OCI-LY1 (cell line): ENCODE measurements around the gene ZNF618.

Experiments
- H2AFZ ChIP-seq: fragments of 200-600 bp; sonication (generic), shearing (Covaris generic); 2 replicates; pipeline ENCODE4 v1.6.0; 2014; ENCODE audit warnings: antibody characterized with exemption, mild to moderate bottlenecking, low read length
- H3F3A ChIP-seq: fragments of 200-600 bp; sonication (generic), shearing (Covaris generic); 2 replicates; pipeline ENCODE4 v1.6.0; 2014; ENCODE audit warnings: mild to moderate bottlenecking, antibody characterized with exemption, low read length, moderate library complexity; ENCODE audit not compliant: insufficient read depth
- H3K27ac ChIP-seq: fragments of 200-600 bp; sonication (generic); 2 replicates; pipeline ENCODE4 v1.5.1; 2014; ENCODE audit warnings: low read length, mixed run types, mild to moderate bottlenecking, low read depth; ENCODE audit not compliant: poor library complexity, severe bottlenecking
- H3K27me3 ChIP-seq: fragments of 200-600 bp; sonication (generic); 2 replicates; pipeline ENCODE4 v1.6.0; 2014; ENCODE audit warnings: antibody characterized with exemption, mild to moderate bottlenecking, low read length, moderate library complexity; ENCODE audit not compliant: insufficient read depth
- H3K36me3 ChIP-seq: fragments of 200-600 bp; sonication (generic); 2 replicates; pipeline ENCODE4 v1.6.1; 2014; ENCODE audit warnings: mild to moderate bottlenecking, antibody characterized with exemption, low read length, moderate library complexity, mixed read lengths; ENCODE audit not compliant: insufficient read depth
- H3K4me1 ChIP-seq: fragments of 200-600 bp; sonication (generic); 2 replicates; pipeline ENCODE4 v1.5.1; 2014; ENCODE audit warnings: mild to moderate bottlenecking, low read length, moderate library complexity; ENCODE audit not compliant: insufficient read depth, severe bottlenecking
- H3K4me2 ChIP-seq: fragments of 200-600 bp; sonication (generic), shearing (Covaris generic); 2 replicates; pipeline ENCODE4 v1.6.1; 2014; ENCODE audit warnings: low read length
- H3K4me3 ChIP-seq: fragments of 200-600 bp; sonication (generic); 2 replicates; pipeline ENCODE4 v1.5.1; 2014; ENCODE audit warnings: low read length, low read depth, mild to moderate bottlenecking, mixed read lengths; ENCODE audit not compliant: poor library complexity, severe bottlenecking
- H3K79me2 ChIP-seq: fragments of 200-600 bp; shearing (Covaris generic); 2 replicates; pipeline ENCODE4 v1.6.1; 2016; ENCODE audit warnings: mixed run types, low read length, mixed read lengths; ENCODE audit not compliant: insufficient read depth
- H3K9ac ChIP-seq: fragments of 200-600 bp; sonication (generic), shearing (Covaris generic); 2 replicates; pipeline ENCODE4 v1.6.1; 2014; ENCODE audit warnings: mild to moderate bottlenecking, low read length, mixed read lengths
- H3K9me2 ChIP-seq: fragments of 200-600 bp; sonication (generic), shearing (Covaris generic); 2 replicates; pipeline ENCODE4 v1.6.1; 2014; ENCODE audit warnings: low read depth, mild to moderate bottlenecking, low read length, mixed read lengths
- H3K9me3 ChIP-seq: fragments of 200-600 bp; shearing (Covaris generic); 2 replicates; pipeline ENCODE4 v1.6.1; 2014; ENCODE audit warnings: low read length, mixed read lengths
- H4K20me1 ChIP-seq: fragments of 200-600 bp; sonication (generic), shearing (Covaris generic); 2 replicates; pipeline ENCODE4 v1.6.0; 2016; ENCODE audit warnings: mild to moderate bottlenecking, low read length; ENCODE audit not compliant: insufficient read depth
- EZH2 ChIP-seq: fragments of 200-600 bp; sonication (generic), shearing (Covaris generic); IDR thresholded peaks from 2 replicates; pipeline ENCODE4 v1.8.0; 2017; ENCODE audit warnings: borderline replicate concordance, mixed run types, mild to moderate bottlenecking, antibody characterized with exemption, low read length, moderate library complexity, mixed read lengths
- TF ChIP-seq, protein P1 (sequence below): fragments of 200-600 bp; sonication (generic), shearing (Covaris generic); IDR thresholded peaks from 2 replicates; pipeline ENCODE4 v1.5.1; 2017; ENCODE audit warnings: mild to moderate bottlenecking, antibody characterized with exemption, low read length, moderate library complexity, mixed read lengths

Gene ZNF618

DNA sequence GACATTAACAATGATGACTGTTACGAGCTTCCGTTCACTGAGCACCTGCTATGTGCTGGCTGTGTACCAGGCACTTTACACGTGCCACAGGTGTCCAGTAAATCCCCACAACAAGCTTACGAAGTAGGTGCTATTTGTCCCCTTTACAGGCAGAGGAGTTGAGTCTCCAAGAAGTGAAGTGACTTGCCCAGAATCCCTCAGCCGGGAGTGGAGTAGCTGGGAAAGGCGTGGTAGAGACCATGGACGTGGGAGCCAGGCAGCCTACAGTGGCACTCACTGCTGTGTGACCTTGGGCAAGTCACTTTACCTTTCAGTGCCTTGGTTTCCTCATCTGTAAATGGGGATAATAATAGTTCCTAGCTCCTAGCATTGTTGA lies 202.7 kb downstream of the ZNF618 start:
- Histone ChIP-seq H3K9ac (no peak overlapping the region), H3K4me1 (no peaks in the 10 kb centered on the region)

DNA sequence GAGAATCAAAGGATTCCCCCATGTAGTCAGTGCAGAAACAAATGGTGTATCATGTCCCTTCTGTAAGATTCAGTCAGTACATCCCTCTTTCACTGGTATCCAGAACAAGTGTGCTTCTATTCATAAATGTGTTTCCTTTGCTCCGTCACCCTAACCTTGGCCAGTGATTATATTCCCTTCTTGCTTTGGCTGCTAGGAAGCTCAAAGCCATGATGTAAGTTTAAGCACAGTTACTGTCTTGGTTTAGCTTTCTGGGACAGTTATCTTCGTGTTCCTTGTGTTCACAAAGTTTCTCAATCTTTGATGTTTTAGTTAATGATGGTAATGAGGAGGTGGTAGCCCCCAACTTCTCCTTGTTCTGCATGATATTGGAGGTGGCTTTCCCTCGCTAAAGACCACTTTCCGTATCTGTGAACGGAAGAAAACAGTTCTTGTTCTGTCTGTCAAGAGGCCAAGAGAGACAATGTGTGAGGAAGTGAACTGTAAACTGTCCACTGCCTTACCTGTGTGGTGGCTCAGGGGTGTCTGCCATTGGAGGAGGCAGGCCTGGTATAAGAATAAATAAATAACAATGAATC lies 204.2 kb downstream of the ZNF618 start:
- Histone ChIP-seq H3K36me3 (no peaks in the 10 kb centered on the region), H3F3A (no peaks in the 10 kb centered on the region), H2AFZ (no peak overlapping the region), H3K9me2 (no peaks in the 10 kb centered on the region), H4K20me1 (no peaks in the 10 kb centered on the region), H3K27ac (no peak overlapping the region), H3K27me3 (no peaks in the 10 kb centered on the region), H3K9ac (no peak overlapping the region), H3K9me3 (no peaks in the 10 kb centered on the region), H3K79me2 (no peaks in the 10 kb centered on the region), H3K4me1 (no peaks in the 10 kb centered on the region), H3K4me3 (no peak overlapping the region), H3K4me2 (no peak overlapping the region)
- no peak for TF ChIP-seq EZH2
- TF ChIP-seq, protein P1, sequence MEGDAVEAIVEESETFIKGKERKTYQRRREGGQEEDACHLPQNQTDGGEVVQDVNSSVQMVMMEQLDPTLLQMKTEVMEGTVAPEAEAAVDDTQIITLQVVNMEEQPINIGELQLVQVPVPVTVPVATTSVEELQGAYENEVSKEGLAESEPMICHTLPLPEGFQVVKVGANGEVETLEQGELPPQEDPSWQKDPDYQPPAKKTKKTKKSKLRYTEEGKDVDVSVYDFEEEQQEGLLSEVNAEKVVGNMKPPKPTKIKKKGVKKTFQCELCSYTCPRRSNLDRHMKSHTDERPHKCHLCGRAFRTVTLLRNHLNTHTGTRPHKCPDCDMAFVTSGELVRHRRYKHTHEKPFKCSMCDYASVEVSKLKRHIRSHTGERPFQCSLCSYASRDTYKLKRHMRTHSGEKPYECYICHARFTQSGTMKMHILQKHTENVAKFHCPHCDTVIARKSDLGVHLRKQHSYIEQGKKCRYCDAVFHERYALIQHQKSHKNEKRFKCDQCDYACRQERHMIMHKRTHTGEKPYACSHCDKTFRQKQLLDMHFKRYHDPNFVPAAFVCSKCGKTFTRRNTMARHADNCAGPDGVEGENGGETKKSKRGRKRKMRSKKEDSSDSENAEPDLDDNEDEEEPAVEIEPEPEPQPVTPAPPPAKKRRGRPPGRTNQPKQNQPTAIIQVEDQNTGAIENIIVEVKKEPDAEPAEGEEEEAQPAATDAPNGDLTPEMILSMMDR = no peak

More for the DNA sequence above, 202.7 kb downstream of the ZNF618 start:
- Histone ChIP-seq H3K36me3 (no peaks in the 10 kb centered on the region), H2AFZ (no peak overlapping the region), H3K27me3 (no peaks in the 10 kb centered on the region), H3F3A (no peaks in the 10 kb centered on the region), H3K9me3 (no peaks in the 10 kb centered on the region), H3K79me2 (no peaks in the 10 kb centered on the region), H3K9me2 (no peaks in the 10 kb centered on the region), H4K20me1 (no peaks in the 10 kb centered on the region), H3K27ac (no peak overlapping the region), H3K4me2 (no peak overlapping the region), H3K4me3 (no peak overlapping the region)
- TF ChIP-seq, protein P1 = no peak
- no peak for TF ChIP-seq EZH2

DNA sequence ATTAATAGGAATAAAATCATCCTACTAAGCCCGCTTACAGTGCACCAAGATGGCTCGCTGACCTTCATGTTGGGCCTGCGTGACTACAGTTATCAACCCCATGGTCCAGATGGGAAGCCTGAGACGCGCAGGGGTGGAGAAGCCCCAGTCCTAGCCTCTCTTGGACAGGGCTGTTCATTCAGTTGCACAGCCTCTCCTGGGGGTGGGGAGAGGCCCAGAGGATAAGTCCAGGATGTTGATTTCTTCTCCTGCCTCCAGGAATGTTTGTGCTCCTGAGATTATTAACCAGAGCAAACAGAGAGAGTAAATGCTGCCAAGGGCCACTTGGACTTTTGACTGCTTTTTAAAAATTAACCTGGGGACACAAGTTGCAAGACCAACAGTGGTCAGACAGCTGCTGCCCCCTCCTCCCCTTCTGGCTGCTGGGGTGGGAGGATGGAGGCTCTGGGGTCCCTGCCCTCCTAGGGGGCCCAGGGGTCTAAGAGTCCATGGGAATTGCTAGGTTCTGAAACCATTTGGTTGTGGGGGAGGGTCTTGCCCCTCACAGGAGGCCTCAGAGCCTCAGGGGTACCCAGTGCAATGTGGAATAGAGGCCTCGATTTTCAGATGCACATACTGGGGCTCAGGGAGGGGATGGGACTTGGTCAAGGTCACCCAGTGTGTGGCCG lies 204.8 kb downstream of the ZNF618 start:
- no peaks in the 10 kb centered on the region for H4K20me1 ChIP-seq
- H3K27ac ChIP-seq = no peak overlapping the region
- H3K4me3 ChIP-seq = no peak overlapping the region
- TF ChIP-seq, protein P1 = no peak
- no peak for TF ChIP-seq EZH2
- H3K9ac ChIP-seq = no peak overlapping the region
- H3K79me2 ChIP-seq = no peaks in the 10 kb centered on the region
- no peaks in the 10 kb centered on the region for H3K27me3 ChIP-seq
- no peak overlapping the region for H3K4me2 ChIP-seq
- no peaks in the 10 kb centered on the region for H3F3A ChIP-seq
- H3K4me1 ChIP-seq = no peaks in the 10 kb centered on the region
- H3K9me2 ChIP-seq = no peaks in the 10 kb centered on the region
- H3K36me3 ChIP-seq = no peaks in the 10 kb centered on the region
- H3K9me3 ChIP-seq = no peaks in the 10 kb centered on the region
- H2AFZ ChIP-seq = no peak overlapping the region
